CD4-positive, alpha-beta T cell (primary cell): Measurements from ENCODE around the gene GABRR3. TPM values are rescaled to one million over a fixed set of nuclear protein-coding genes. Genes with fewer than 3 reads are reported as not detected.

ENCODE experiments used
- ATAC-seq: fragments of 200-7000 bp; cut with Tn5 transposase; one replicate; pipeline ENCODE4 v1.10.0; 2022; ENCODE audit warnings: mild to moderate bottlenecking; ENCODE audit not compliant: poor library complexity
- CTCF ChIA-PET: fragments of 350-600 bp; sonication (Branson Sonifier 250); formaldehyde crosslinking; loops from one replicate; lab custom pipeline; 2021; ENCODE audit warnings: antibody characterized with exemption, inconsistent platforms; lab: Charles Lee
- POLR2A ChIA-PET: fragments of 350-600 bp; sonication (Branson Sonifier 250); formaldehyde crosslinking; loops from one replicate; lab custom pipeline; 2021; ENCODE audit warnings: antibody characterized with exemption, inconsistent platforms; lab: Charles Lee
- DNase-seq, 14 experiments: peaks; one replicate each; pipeline ENCODE4 v3.0.0-alpha.2; 2013 to 2020; ENCODE audit warnings: mixed read lengths in 2 of 14
- H3K27ac ChIP-seq, 2 donors: one replicate each; pipeline versions ENCODE4 v1.5.1 to v1.7.0; 2013; ENCODE audit warnings: low read length in 2 of 2, low read depth in 1 of 2, mild to moderate bottlenecking in 1 of 2
- H3K27me3 ChIP-seq, 2 experiments: 1 replicate in 1 of 2; 2 replicates in 1 of 2; pipeline versions ENCODE4 v1.6.1 to v1.7.0; 2013; ENCODE audit warnings: low read length in 2 of 2, control low read depth in 1 of 2, mild to moderate bottlenecking in 1 of 2, moderate library complexity in 1 of 2; ENCODE audit not compliant: insufficient read depth in 2 of 2, control insufficient read depth in 1 of 2
- H3K36me3 ChIP-seq: one replicate; pipeline ENCODE4 v1.6.1; 2013; ENCODE audit warnings: low read length, control low read depth; ENCODE audit not compliant: insufficient read depth
- H3K4me1 ChIP-seq: one replicate; pipeline ENCODE4 v1.6.1; 2013; ENCODE audit warnings: low read length, control low read depth; ENCODE audit not compliant: insufficient read depth
- H3K4me3 ChIP-seq: one replicate; pipeline ENCODE4 v1.5.1; 2013; ENCODE audit warnings: mild to moderate bottlenecking, low read length, moderate library complexity
- H3K9me3 ChIP-seq, 2 experiments: 1 replicate in 1 of 2; 2 replicates in 1 of 2; pipeline versions ENCODE4 v1.6.1 to v1.7.0; 2013; ENCODE audit warnings: low read length in 2 of 2, mild to moderate bottlenecking in 2 of 2, control low read depth in 1 of 2, moderate library complexity in 1 of 2; ENCODE audit not compliant: control insufficient read depth in 1 of 2, insufficient read depth in 1 of 2
- H3K27ac Mint-ChIP-seq: one replicate; pipeline ENCODE4 v1.8.0; 2020; ENCODE audit warnings: mixed read lengths
- H3K27me3 Mint-ChIP-seq: one replicate; pipeline ENCODE4 v1.8.0; 2021; ENCODE audit warnings: mixed read lengths
- H3K36me3 Mint-ChIP-seq: one replicate; pipeline ENCODE4 v1.8.0; 2021; ENCODE audit warnings: low read depth, mixed read lengths
- H3K4me1 Mint-ChIP-seq: one replicate; pipeline ENCODE4 v1.8.0; 2021; ENCODE audit warnings: low read depth, mixed read lengths
- H3K4me3 Mint-ChIP-seq: one replicate; pipeline ENCODE4 v1.8.0; 2020; ENCODE audit warnings: mild to moderate bottlenecking, mixed read lengths
- H3K9me3 Mint-ChIP-seq: one replicate; pipeline ENCODE4 v1.8.0; 2020; ENCODE audit warnings: mixed read lengths
- intact Hi-C, 2 experiments: fragments of 100-400 bp; cut with DNase I in 1 of 2; cut with micrococcal nuclease in 1 of 2; formaldehyde crosslinking; loops; one replicate each; pipeline versions ENCODE4 v1.15.1 to v1.9.0; 2023 to 2025; cut with DNase I, micrococcal nuclease
- total RNA-seq, 174 experiments: library from RNA in 2 of 174; stranded (reverse) in 2 of 174; gene quantifications; one replicate each; pipeline ENCODE4 v1.2.3 and lab custom pipeline; 2021 to 2026
- TF ChIP-seq, protein P1 (sequence below): fragments of 200-600 bp; IDR thresholded peaks from one replicate; pipeline ENCODE4 v1.8.0; 2022; ENCODE audit warnings: antibody characterized with exemption, mild to moderate bottlenecking

GABRR3 gene
- total RNA-seq, 2 experiments from 2014 or later: not detected

DNA sequence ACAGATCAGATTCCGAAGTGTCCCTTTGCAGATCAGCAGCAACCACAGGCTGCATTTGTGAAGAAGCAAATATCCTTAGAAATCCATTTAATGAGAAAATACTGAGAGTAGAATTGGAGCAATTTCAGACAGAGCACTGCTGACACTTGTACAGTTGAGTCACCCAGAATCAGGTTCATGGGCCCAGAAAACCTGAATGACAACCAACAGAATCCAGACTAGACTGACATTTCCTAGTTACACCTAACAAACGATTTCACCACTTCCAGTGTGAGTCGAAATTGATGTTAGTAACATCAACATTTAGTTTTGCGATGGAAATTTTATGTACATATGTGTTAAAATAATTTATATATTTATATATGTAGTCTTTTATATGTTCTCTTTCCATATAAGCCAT, 16.8 kb downstream of the GABRR3 start:
- intact Hi-C loops: no loop called here
- H3K9me3 ChIP-seq: no peaks in the 10 kb centered on the region
- ChIA-PET CTCF (no interaction called here), POLR2A (no interaction called here)
- no peak overlapping the region for H3K4me3 ChIP-seq
- ATAC-seq (no peak), DNase-seq (no peak)
- H3K27me3 ChIP-seq: no peaks in the 10 kb centered on the region
- TF ChIP-seq, protein P1, sequence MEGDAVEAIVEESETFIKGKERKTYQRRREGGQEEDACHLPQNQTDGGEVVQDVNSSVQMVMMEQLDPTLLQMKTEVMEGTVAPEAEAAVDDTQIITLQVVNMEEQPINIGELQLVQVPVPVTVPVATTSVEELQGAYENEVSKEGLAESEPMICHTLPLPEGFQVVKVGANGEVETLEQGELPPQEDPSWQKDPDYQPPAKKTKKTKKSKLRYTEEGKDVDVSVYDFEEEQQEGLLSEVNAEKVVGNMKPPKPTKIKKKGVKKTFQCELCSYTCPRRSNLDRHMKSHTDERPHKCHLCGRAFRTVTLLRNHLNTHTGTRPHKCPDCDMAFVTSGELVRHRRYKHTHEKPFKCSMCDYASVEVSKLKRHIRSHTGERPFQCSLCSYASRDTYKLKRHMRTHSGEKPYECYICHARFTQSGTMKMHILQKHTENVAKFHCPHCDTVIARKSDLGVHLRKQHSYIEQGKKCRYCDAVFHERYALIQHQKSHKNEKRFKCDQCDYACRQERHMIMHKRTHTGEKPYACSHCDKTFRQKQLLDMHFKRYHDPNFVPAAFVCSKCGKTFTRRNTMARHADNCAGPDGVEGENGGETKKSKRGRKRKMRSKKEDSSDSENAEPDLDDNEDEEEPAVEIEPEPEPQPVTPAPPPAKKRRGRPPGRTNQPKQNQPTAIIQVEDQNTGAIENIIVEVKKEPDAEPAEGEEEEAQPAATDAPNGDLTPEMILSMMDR: no peak
- H3K27ac Mint-ChIP-seq: no peak overlapping the region
- no peaks in the 10 kb centered on the region for H3K9me3 Mint-ChIP-seq
- peaks cover 4% of the 10 kb centered on the region for H3K4me1 Mint-ChIP-seq
- H3K36me3 Mint-ChIP-seq: no peaks in the 10 kb centered on the region
- no peak overlapping the region for H3K27ac ChIP-seq
- H3K4me3 Mint-ChIP-seq: no peak overlapping the region
- H3K27me3 Mint-ChIP-seq: peaks cover 3% of the 10 kb centered on the region
- peaks cover 2% of the 10 kb centered on the region for H3K4me1 ChIP-seq
- H3K36me3 ChIP-seq: no peaks in the 10 kb centered on the region

DNA sequence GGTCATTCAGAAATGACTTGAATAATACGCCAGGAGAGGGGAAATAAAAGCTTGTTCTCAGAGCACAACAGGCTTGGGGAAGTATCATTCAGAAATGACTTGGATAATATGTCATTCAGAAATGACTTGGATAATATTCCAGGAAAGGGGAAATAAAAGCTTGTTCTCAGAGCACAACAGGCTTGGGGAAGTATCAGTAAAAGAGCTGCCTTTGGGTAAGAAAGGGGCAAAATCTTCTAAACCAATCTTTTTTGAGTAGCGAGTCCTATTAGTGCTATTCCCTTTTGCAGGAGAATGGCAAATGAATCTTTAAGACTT, 20.9 kb downstream of the GABRR3 start:
- Mint-ChIP-seq H3K27ac (no peak overlapping the region), H3K27me3 (no peaks in the 10 kb centered on the region), H3K4me1 (peaks cover under 1% of the 10 kb centered on the region), H3K4me3 (no peak overlapping the region), H3K9me3 (no peaks in the 10 kb centered on the region), H3K36me3 (no peaks in the 10 kb centered on the region)
- TF ChIP-seq, protein P1: no peak
- Histone ChIP-seq H3K9me3 (peaks cover 0 to 5% of the 10 kb centered on the region in 2 experiments), H3K27me3 (no peaks in the 10 kb centered on the region), H3K4me1 (no peaks in the 10 kb centered on the region), H3K27ac (no peak overlapping the region), H3K36me3 (no peaks in the 10 kb centered on the region), H3K4me3 (no peak overlapping the region)
- ChIA-PET CTCF (interaction anchor here (1.0 to 3.3 kb wide), 2 partner anchors 10 to 209 kb away, joined by 3 to 13 read pairs; no protein-coding TSS in a partner anchor), POLR2A (no interaction called here)
- DNase-seq: no peak
- no peak for ATAC-seq
- intact Hi-C loops: no loop called here

DNA sequence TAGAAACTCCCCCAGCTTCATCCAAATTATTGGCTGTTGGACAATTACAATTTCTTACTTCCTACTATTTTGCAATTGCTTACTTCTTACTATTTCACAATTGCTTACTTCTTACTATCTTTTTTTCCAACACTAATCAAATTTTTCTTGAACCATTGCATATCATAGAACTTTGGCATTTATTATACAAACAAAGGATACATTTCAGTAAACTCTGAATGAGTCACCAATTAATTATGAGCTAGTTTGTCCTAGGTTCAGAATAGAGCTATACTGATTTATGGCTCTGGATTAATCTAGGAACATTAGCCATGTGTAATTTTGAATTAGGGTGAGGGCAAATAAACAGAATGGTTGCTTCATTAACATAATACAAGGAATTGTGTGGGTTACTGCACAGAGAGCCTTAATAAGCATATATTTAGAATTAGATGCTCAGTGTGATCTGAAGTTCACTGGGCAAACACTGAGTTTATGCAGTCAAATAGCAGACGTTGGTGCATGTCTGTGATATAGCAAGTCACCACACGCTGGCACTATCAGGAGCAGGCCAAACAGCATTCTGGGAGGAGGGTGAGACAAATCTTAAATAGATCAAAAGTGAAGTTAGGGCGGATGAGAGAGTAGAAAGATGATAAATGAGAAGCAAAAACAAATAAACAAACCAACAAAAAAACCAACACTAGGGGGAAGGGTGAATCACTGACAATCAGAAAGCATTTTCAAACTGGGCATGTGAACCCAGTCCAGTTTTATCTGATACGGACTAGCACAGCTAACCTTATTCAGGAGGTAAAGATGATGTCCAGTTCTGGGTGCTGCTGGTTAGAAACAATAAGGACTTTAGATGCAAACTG, 21.5 kb downstream of the GABRR3 start:
- no peak overlapping the region for H3K4me3 Mint-ChIP-seq
- no peaks in the 10 kb centered on the region for H3K36me3 Mint-ChIP-seq
- ChIA-PET POLR2A (no interaction called here), CTCF (interaction anchor here (1.0 to 3.3 kb wide), 2 partner anchors 10 to 209 kb away, joined by 3 to 13 read pairs; no protein-coding TSS in a partner anchor)
- ATAC-seq: no peak
- TF ChIP-seq, protein P1: no peak
- H3K4me1 ChIP-seq: no peaks in the 10 kb centered on the region
- no peaks in the 10 kb centered on the region for H3K27me3 Mint-ChIP-seq
- no peaks in the 10 kb centered on the region for H3K36me3 ChIP-seq
- H3K27ac Mint-ChIP-seq: no peak overlapping the region
- DNase-seq: no peak
- H3K27ac ChIP-seq: no peak overlapping the region
- H3K4me1 Mint-ChIP-seq: peaks cover 6% of the 10 kb centered on the region
- H3K9me3 ChIP-seq: peaks cover 0 to 5% of the 10 kb centered on the region in 2 experiments
- no peaks in the 10 kb centered on the region for H3K9me3 Mint-ChIP-seq
- no peak overlapping the region for H3K4me3 ChIP-seq
- intact Hi-C loops: no loop called here
- H3K27me3 ChIP-seq: no peaks in the 10 kb centered on the region
